Psoas muscle (tissue), 8 donors: ENCODE measurements around the gene NDUFV1. TPM values are rescaled to one million over a fixed set of nuclear protein-coding genes. Genes with fewer than 3 reads are reported as not detected.

ENCODE experiments used
- ATAC-seq, 4 donors: fragments of 200-7000 bp; cut with Tn5 transposase; one replicate each; pipeline ENCODE4 v1.9.1; 2020; ENCODE audit warnings: moderate library complexity in 3 of 4, mild to moderate bottlenecking in 2 of 4
- DNase-seq, 2 donors: peaks; one replicate each; pipeline ENCODE4 v3.0.0-alpha.2; 2020
- H3K27ac ChIP-seq: fragments of 200-600 bp; one replicate; pipeline ENCODE4 v1.8.0; 2022
- H3K27me3 ChIP-seq, 3 donors: fragments of 200-600 bp in 1 of 3; one replicate each; pipeline versions ENCODE4 v1.6.1 to v1.8.0; 2013 to 2022; ENCODE audit warnings: low read length in 2 of 3, mild to moderate bottlenecking in 2 of 3, moderate library complexity in 1 of 3; ENCODE audit not compliant: insufficient read depth in 3 of 3
- H3K36me3 ChIP-seq, 2 donors: fragments of 200-600 bp in 1 of 2; one replicate each; pipeline versions ENCODE4 v1.6.1 to v1.8.0; 2013 to 2022; ENCODE audit warnings: low read depth in 1 of 2, mild to moderate bottlenecking in 1 of 2, moderate library complexity in 1 of 2; ENCODE audit not compliant: insufficient read depth in 1 of 2
- H3K4me1 ChIP-seq: fragments of 200-600 bp; one replicate; pipeline ENCODE4 v1.8.0; 2022
- H3K4me3 ChIP-seq: fragments of 200-600 bp; one replicate; pipeline ENCODE4 v1.8.0; 2022; ENCODE audit warnings: mild to moderate bottlenecking
- H3K9me3 ChIP-seq: fragments of 200-600 bp; one replicate; pipeline ENCODE4 v1.8.0; 2022
- CTCF ChIP-seq: fragments of 200-600 bp; IDR thresholded peaks from one replicate; pipeline ENCODE4 v1.8.0; 2022; ENCODE audit warnings: antibody characterized with exemption
- WGBS, 3 donors: extraction: QIAGEN DNeasy Blood & Tissue Kit; methylation state at CpG; one replicate each; pipeline versions ENCODE4 v1.1.6 to v1.1.7; 2013; 5-methylcytosine and 5-hydroxymethylcytosine counted together
- intact Hi-C, 2 donors: fragments of 100-400 bp; cut with DNase I; formaldehyde crosslinking; loops; one replicate each; pipeline versions ENCODE4 v1.11.0 to v1.14.2; 2022
- polyA plus RNA-seq, 3 donors: library from polyadenylated mRNA; stranded (reverse); fragments of 200-250 nt; gene quantifications; one replicate each; pipeline ENCODE4 v1.2.3, GENCODE V29; 2013
- total RNA-seq, 4 donors: library from RNA; stranded (reverse); fragmentation: NEBNext Ultra II Directional in 2 of 4; extraction: Animal tissue kit (Norgen Biotek cat#: 25700) in 2 of 4; gene quantifications; one replicate each; pipeline versions ENCODE4 v1.2.1 to v1.2.4, GENCODE V29; 2021 to 2023
- donor health status: healthy with polysubstance abuse.
- donor health status: DM: no; HTN: no; CAD: no; lungs with moderate emphysema.
- donor health status: Bipolar disorder and iron deficiency.
- donor health status: healthy.
- donor health status: DM: yes; HTN: yes; CAD: no.
- donor health status: DM: no; HTN: no; CAD: no.
- donor health status: DM: no; HTN: no; CAD: no.
- donor health status: DM: yes; HTN: yes; CAD: no.

The NDUFV1 gene
- total and polyA plus RNA-seq, 7 donors = 248 to 413 (median 332) TPM

- Histone ChIP-seq H3K4me1 (peaks cover 12% of the 10 kb centered on the region), H3K9me3 (no peaks in the 10 kb centered on the region), H3K4me3 (no peak overlapping the region), H3K36me3 (peaks cover 14 to 56% of the 10 kb centered on the region in 2 donors), H3K27ac (no peak overlapping the region), H3K27me3 (peaks cover 0 to 8% (median 0%) of the 10 kb centered on the region in 3 donors)
- no peak for ATAC-seq
- DNase-seq = peak in 1 of 2 donors; percentile 38
- intact Hi-C loops = no loop called here
- TF ChIP-seq CTCF = no peak
- WGBS, 3 donors = 82 to 90% (median 87%) methylated on average over 10 to 13 of the region's 13 CpGs
Observed at GRCh38 chr11:67612751-67613150, 6.0 kb downstream of the NDUFV1 start.

GRCh38 chr11:67613313-67613959, 6.7 kb downstream of the NDUFV1 start:
- WGBS, 3 donors = 79 to 84% (median 81%) methylated on average over 17 of the region's 17 CpGs
- Histone ChIP-seq H3K27ac (peak overlapping the region; percentile 30), H3K27me3 (peaks cover 0 to 8% (median 0%) of the 10 kb centered on the region in 3 donors), H3K36me3 (peaks cover 14 to 52% of the 10 kb centered on the region in 2 donors), H3K9me3 (no peaks in the 10 kb centered on the region), H3K4me1 (peaks cover 5% of the 10 kb centered on the region), H3K4me3 (peak overlapping the region; percentile 53)
- DNase-seq (no peak), ATAC-seq (peak in 2 of 4 donors; percentile 4 to 19)
- no peak for TF ChIP-seq CTCF
- intact Hi-C loops = no loop called here

GRCh38 chr11:67613960-67614715, 7.4 kb downstream of the NDUFV1 start:
- 10 to 19% (median 13%) methylated on average over 22 to 23 of the region's 23 CpGs for WGBS, 3 donors
- peaks cover 4% of the 10 kb centered on the region for H3K4me1 ChIP-seq
- H3K4me3 ChIP-seq = peak overlapping the region; percentile 53
- peak; percentile 66 for TF ChIP-seq CTCF
- intact Hi-C loops = no loop called here
- peak; percentile 62 to 83 for DNase-seq
- ATAC-seq = peak; percentile 54 to 79 (median 61)
- H3K36me3 ChIP-seq = peaks cover 8 to 45% of the 10 kb centered on the region in 2 donors
- peak overlapping the region; percentile 30 for H3K27ac ChIP-seq
- H3K9me3 ChIP-seq = no peaks in the 10 kb centered on the region
- peaks cover 0 to 8% (median 0%) of the 10 kb centered on the region in 3 donors for H3K27me3 ChIP-seq

- intact Hi-C loops = loop anchor here in 1 of 2 donors (5.0 kb wide), 1 partner anchor 42 kb away; no protein-coding TSS in a partner anchor
- Histone ChIP-seq H3K9me3 (no peaks in the 10 kb centered on the region), H3K4me1 (peaks cover 4% of the 10 kb centered on the region), H3K27ac (no peak overlapping the region), H3K4me3 (no peak overlapping the region), H3K36me3 (peaks cover 6 to 36% of the 10 kb centered on the region in 2 donors), H3K27me3 (peaks cover 0 to 8% (median 0%) of the 10 kb centered on the region in 3 donors)
- TF ChIP-seq CTCF = peak; percentile 58
- ATAC-seq = peak; percentile 70 to 83 (median 77)
- WGBS, 3 donors = 70 to 76% (median 72%) methylated on average over 18 of the region's 18 CpGs
- peak; percentile 47 to 74 for DNase-seq
Observed at GRCh38 chr11:67614730-67615714, 8.3 kb downstream of the NDUFV1 start.
